Neural progenitor cell (in vitro differentiated cells): Measurements from ENCODE around the gene HKDC1. TPM values are rescaled to one million over a fixed set of nuclear protein-coding genes. Genes with fewer than 3 reads are reported as not detected.

Experiments
- DNase-seq: peaks from one replicate; pipeline ENCODE4 v3.0.0-alpha.2; 2016; ENCODE audit warnings: low spot score
- H2AFZ ChIP-seq: fragments of 200-600 bp; sonication (generic); replicated peaks from 2 replicates; pipeline ENCODE4 v1.6.1; 2016; ENCODE audit warnings: antibody characterized with exemption
- H3F3A ChIP-seq: fragments of 200-600 bp; sonication (generic); 2 replicates; pipeline ENCODE4 v1.6.1; 2016; ENCODE audit warnings: antibody characterized with exemption, low read depth
- H3K27ac ChIP-seq: fragments of 200-600 bp; sonication (generic); 2 replicates; pipeline ENCODE4 v1.5.1; 2016; ENCODE audit warnings: mild to moderate bottlenecking
- H3K27me3 ChIP-seq: fragments of 200-600 bp; sonication (generic); 2 replicates; pipeline ENCODE4 v1.6.1; 2016; ENCODE audit warnings: mild to moderate bottlenecking, moderate library complexity
- H3K36me3 ChIP-seq: fragments of 200-600 bp; sonication (generic); 2 replicates; pipeline ENCODE4 v1.5.1; 2016
- H3K4me1 ChIP-seq: fragments of 200-600 bp; sonication (generic); 2 replicates; pipeline ENCODE4 v1.6.1; 2016; ENCODE audit warnings: mixed run types
- H3K4me2 ChIP-seq: fragments of 200-600 bp; sonication (generic); 2 replicates; pipeline ENCODE4 v1.6.1; 2016
- H3K4me3 ChIP-seq: fragments of 200-600 bp; sonication (generic); 2 replicates; pipeline ENCODE4 v1.5.1; 2016
- H3K79me2 ChIP-seq: fragments of 200-600 bp; sonication (generic); 2 replicates; pipeline ENCODE4 v1.6.1; 2016; ENCODE audit warnings: low read depth
- H3K9ac ChIP-seq: fragments of 200-600 bp; sonication (generic); 2 replicates; pipeline ENCODE4 v1.6.1; 2016
- H3K9me3 ChIP-seq: fragments of 200-600 bp; sonication (generic); 2 replicates; pipeline ENCODE4 v1.5.1; 2016; ENCODE audit warnings: low read depth
- H4K20me1 ChIP-seq: fragments of 200-600 bp; sonication (generic); 2 replicates; pipeline ENCODE4 v1.6.1; 2016; ENCODE audit warnings: low read depth
- H3K27ac Mint-ChIP-seq: 3 replicates; pipeline ENCODE4 v1.8.0; 2021; ENCODE audit warnings: mixed read lengths
- H3K27me3 Mint-ChIP-seq: 2 replicates; pipeline ENCODE4 v1.8.0; 2022; ENCODE audit warnings: low read depth, mild to moderate bottlenecking, inconsistent platforms, moderate library complexity, mixed read lengths; ENCODE audit not compliant: insufficient read depth
- H3K36me3 Mint-ChIP-seq: 3 replicates; pipeline ENCODE4 v1.8.0; 2021; ENCODE audit warnings: mixed read lengths
- H3K4me1 Mint-ChIP-seq: 3 replicates; pipeline ENCODE4 v1.8.0; 2021; ENCODE audit warnings: mixed read lengths
- H3K4me3 Mint-ChIP-seq: 3 replicates; pipeline ENCODE4 v1.8.0; 2021; ENCODE audit warnings: mild to moderate bottlenecking, moderate library complexity, mixed read lengths
- H3K9me3 Mint-ChIP-seq: 3 replicates; pipeline ENCODE4 v1.8.0; 2020; ENCODE audit warnings: mixed read lengths
- CTCF ChIP-seq: fragments of 200-600 bp; sonication (generic); IDR thresholded peaks from 2 replicates; pipeline ENCODE4 v1.5.1; 2017; ENCODE audit warnings: antibody characterized with exemption, mild to moderate bottlenecking
- EZH2 ChIP-seq: fragments of 200-600 bp; sonication (generic); IDR thresholded peaks from 2 replicates; pipeline ENCODE4 v1.6.1; 2017; ENCODE audit warnings: antibody characterized with exemption, mild to moderate bottlenecking, moderate library complexity
- EZH2phosphoT487 ChIP-seq: fragments of 200-600 bp; sonication (generic); IDR thresholded peaks from 2 replicates; pipeline ENCODE4 v1.6.1; 2017; ENCODE audit warnings: antibody characterized with exemption
- total RNA-seq: library from RNA; depleted of rRNA; stranded (reverse); fragments of >200 nt; gene quantifications from 2 replicates; pipeline ENCODE4 v1.2.3, GENCODE V29; 2015; ENCODE audit warnings: low replicate concordance

Gene HKDC1
- total RNA-seq, 1 donor from 2014 or later, result 0.30 TPM

- Histone ChIP-seq H3K79me2 (no peaks in the 10 kb centered on the region), H3K36me3 (no peaks in the 10 kb centered on the region), H3K27me3 (no peaks in the 10 kb centered on the region), H3K9ac (no peak overlapping the region), H3K4me2 (no peak overlapping the region), H4K20me1 (no peaks in the 10 kb centered on the region), H3K9me3 (no peaks in the 10 kb centered on the region), H3K27ac (no peak overlapping the region), H3K4me1 (no peaks in the 10 kb centered on the region), H3F3A (no peaks in the 10 kb centered on the region), H2AFZ (no peak overlapping the region), H3K4me3 (no peak overlapping the region)
- Mint-ChIP-seq H3K4me1 (peaks cover 12% of the 10 kb centered on the region), H3K4me3 (no peak overlapping the region), H3K9me3 (peaks cover 6% of the 10 kb centered on the region), H3K27ac (no peak overlapping the region), H3K27me3 (no peaks in the 10 kb centered on the region), H3K36me3 (no peaks in the 10 kb centered on the region)
- TF ChIP-seq EZH2, result no peak
- no peak for TF ChIP-seq CTCF
- TF ChIP-seq EZH2phosphoT487, result no peak
- DNase-seq, result no peak
These were observed 4.5 kb upstream of the HKDC1 start for GRCh38 chr10:69215405-69216171.

- Histone ChIP-seq H3K4me1 (no peaks in the 10 kb centered on the region), H3K9ac (no peak overlapping the region), H4K20me1 (no peaks in the 10 kb centered on the region), H3K4me3 (no peak overlapping the region), H3F3A (no peaks in the 10 kb centered on the region), H3K36me3 (no peaks in the 10 kb centered on the region), H3K27ac (no peak overlapping the region), H3K4me2 (no peak overlapping the region), H2AFZ (no peak overlapping the region), H3K27me3 (no peaks in the 10 kb centered on the region), H3K79me2 (no peaks in the 10 kb centered on the region), H3K9me3 (no peaks in the 10 kb centered on the region)
- no peak for TF ChIP-seq CTCF
- no peak for TF ChIP-seq EZH2phosphoT487
- no peak for TF ChIP-seq EZH2
- H3K4me3 Mint-ChIP-seq, result no peak overlapping the region
- peaks cover 6% of the 10 kb centered on the region for H3K9me3 Mint-ChIP-seq
- no peak overlapping the region for H3K27ac Mint-ChIP-seq
- peaks cover 2% of the 10 kb centered on the region for H3K27me3 Mint-ChIP-seq
- peaks cover 8% of the 10 kb centered on the region for H3K4me1 Mint-ChIP-seq
- DNase-seq, result no peak
- H3K36me3 Mint-ChIP-seq, result no peaks in the 10 kb centered on the region
These were observed 3.5 kb upstream of the HKDC1 start for GRCh38 chr10:69216577-69217118.

- no peaks in the 10 kb centered on the region for H3F3A ChIP-seq
- H3K4me3 ChIP-seq, result no peak overlapping the region
- no peak for DNase-seq
- H3K9me3 ChIP-seq, result no peaks in the 10 kb centered on the region
- H3K79me2 ChIP-seq, result no peaks in the 10 kb centered on the region
- no peak overlapping the region for H3K4me2 ChIP-seq
- H3K36me3 ChIP-seq, result no peaks in the 10 kb centered on the region
- Mint-ChIP-seq H3K27me3 (peaks cover 2% of the 10 kb centered on the region), H3K4me1 (peaks cover 8% of the 10 kb centered on the region), H3K9me3 (peaks cover 6% of the 10 kb centered on the region), H3K36me3 (no peaks in the 10 kb centered on the region), H3K27ac (no peak overlapping the region), H3K4me3 (no peak overlapping the region)
- H4K20me1 ChIP-seq, result no peaks in the 10 kb centered on the region
- no peak overlapping the region for H3K9ac ChIP-seq
- H3K4me1 ChIP-seq, result no peaks in the 10 kb centered on the region
- no peaks in the 10 kb centered on the region for H3K27me3 ChIP-seq
- no peak for TF ChIP-seq EZH2phosphoT487
- TF ChIP-seq CTCF, result no peak
- no peak for TF ChIP-seq EZH2
- H2AFZ ChIP-seq, result no peak overlapping the region
- H3K27ac ChIP-seq, result no peak overlapping the region
These were observed 2.9 kb upstream of the HKDC1 start for GRCh38 chr10:69217119-69217754.
